Fibroblast of skin of scalp (primary cell): ENCODE results near the gene GAGE2A. TPM values are rescaled to one million over a fixed set of nuclear protein-coding genes. Genes with fewer than 3 reads are reported as not detected.
A peak's percentile ranks its signal among the peaks of the same experiment; 100 is the strongest.
"Not testable (repeated sequence)": the region's sequence is repeated elsewhere in the genome, so short reads cannot be mapped to it uniquely, and the experiment has no call there.

Experiments used
- DNase-seq: peaks from one replicate; pipeline ENCODE4 v3.0.0-alpha.2; 2013
- polyA plus RNA-seq, 2 experiments: library from polyadenylated mRNA; unstranded; fragments of 120-200 nt; gene quantifications; one replicate each; pipeline ENCODE4 v1.2.1, GENCODE V29; 2013; ENCODE audit not compliant: insufficient read length in 2 of 2

GAGE2A gene
- not detected for polyA plus RNA-seq (2013, experiment 1 of 2; ENCODE audit: insufficient read length)
- not detected for polyA plus RNA-seq (2013, experiment 2 of 2; ENCODE audit: insufficient read length)

GRCh38 chrX:49589196-49589595 lies at the start of gene GAGE2A:
Gene GAGE2A, plus strand, starts transcription at chrX:49589496. Its CDS starts 1,155 bp downstream, at chrX:49590651.
- DNase-seq: not testable (repeated sequence)

GRCh38 chrX:49541433-49541832 lies 47.9 kb upstream of the GAGE2A start, which contains the start of gene GAGE12D:
Gene GAGE12D, plus strand, starts transcription at chrX:49541733. Its CDS starts 1,155 bp downstream, at chrX:49542888.
- DNase-seq: not testable (repeated sequence)

GRCh38 chrX:49550989-49551388 lies 38.3 kb upstream of the GAGE2A start, which contains the start of gene GAGE12E:
Gene GAGE12E, plus strand, starts transcription at chrX:49551289. Its CDS starts 1,155 bp downstream, at chrX:49552444.
- DNase-seq: not testable (repeated sequence)

GRCh38 chrX:49560542-49560941 lies 28.8 kb upstream of the GAGE2A start, which contains the start of gene GAGE12F:
Gene GAGE12F, plus strand, starts transcription at chrX:49560842. Its CDS starts 1,155 bp downstream, at chrX:49561997.
- DNase-seq: not testable (repeated sequence)

- DNase-seq: not testable (repeated sequence)
These were observed 20.6 kb upstream of the GAGE2A start for GRCh38 chrX:49568728-49569127.

GRCh38 chrX:49569152-49569551 lies 20.1 kb upstream of the GAGE2A start:
- DNase-seq: not testable (repeated sequence)

GRCh38 chrX:49570100-49570499 lies 19.2 kb upstream of the GAGE2A start, which contains the start of gene GAGE12G:
Gene GAGE12G, plus strand, starts transcription at chrX:49570400. Its CDS starts 1,155 bp downstream, at chrX:49571555.
- not testable (repeated sequence) for DNase-seq

GRCh38 chrX:49579649-49580048 lies 9.6 kb upstream of the GAGE2A start, which contains the start of gene GAGE12H:
Gene GAGE12H, plus strand, starts transcription at chrX:49579949. Its CDS starts 1,155 bp downstream, at chrX:49581104.
- not testable (repeated sequence) for DNase-seq

GRCh38 chrX:49589769-49590478 lies 628 bp downstream of the GAGE2A start:
- not testable (repeated sequence) for DNase-seq

- not testable (repeated sequence) for DNase-seq
These were observed 1.2 kb downstream of the GAGE2A start for GRCh38 chrX:49590488-49590887.

- DNase-seq: not testable (repeated sequence)
These were observed 9.4 kb downstream of the GAGE2A start, which contains the start of gene GAGE1 for GRCh38 chrX:49598720-49599119. Gene GAGE1, plus strand, starts transcription at chrX:49599020. Its CDS starts 1,155 bp downstream, at chrX:49600175.

- DNase-seq: no peak
These were observed 21.5 kb downstream of the GAGE2A start for GRCh38 chrX:49610718-49611310.

- no peak for DNase-seq
These were observed 29.3 kb downstream of the GAGE2A start for GRCh38 chrX:49618574-49618973.

GRCh38 chrX:49627086-49627777 lies 37.9 kb downstream of the GAGE2A start:
- peak; percentile 5 for DNase-seq

GRCh38 chrX:49644991-49645637 lies 55.8 kb downstream of the GAGE2A start:
- no peak for DNase-seq
